Ishikawa (cell line): ENCODE results near the gene GTPBP10.

ENCODE experiments used
- CEBPB ChIP-seq: IDR thresholded peaks from 2 replicates; pipeline ENCODE4 v1.6.1; 2012
- CREB1 ChIP-seq: IDR thresholded peaks from 2 replicates; pipeline ENCODE4 v1.6.1; 2012; ENCODE audit warnings: low read depth
- EGR1 ChIP-seq: IDR thresholded peaks from 2 replicates; pipeline ENCODE4 v1.6.1; 2012
- EP300 ChIP-seq: IDR thresholded peaks from 2 replicates; pipeline ENCODE4 v1.6.1; 2012; ENCODE audit warnings: borderline replicate concordance
- FOXM1 ChIP-seq: IDR thresholded peaks from 2 replicates; pipeline ENCODE4 v1.6.1; 2012; ENCODE audit warnings: low read depth, borderline replicate concordance
- MAX ChIP-seq: IDR thresholded peaks from 2 replicates; pipeline ENCODE4 v1.6.1; 2012
- NFIC ChIP-seq: IDR thresholded peaks from 2 replicates; pipeline ENCODE4 v1.6.1; 2012
- RAD21 ChIP-seq: IDR thresholded peaks from 2 replicates; pipeline ENCODE4 v1.6.1; 2012; ENCODE audit warnings: low read depth
- REST ChIP-seq: IDR thresholded peaks from 2 replicates; pipeline ENCODE4 v1.6.1; 2012; ENCODE audit warnings: low read depth, mild to moderate bottlenecking
- TAF1 ChIP-seq: IDR thresholded peaks from 2 replicates; pipeline ENCODE4 v1.6.1; 2012; ENCODE audit warnings: low read depth, mild to moderate bottlenecking
- TCF12 ChIP-seq: IDR thresholded peaks from 2 replicates; pipeline ENCODE4 v1.6.1; 2012; ENCODE audit warnings: low read depth
- TEAD4 ChIP-seq: IDR thresholded peaks from 2 replicates; pipeline ENCODE4 v1.6.1; 2012
- USF1 ChIP-seq: IDR thresholded peaks from 2 replicates; pipeline ENCODE4 v1.6.1; 2012
- YY1 ChIP-seq: IDR thresholded peaks from 2 replicates; pipeline ENCODE4 v1.6.1; 2012; ENCODE audit warnings: low read depth
- ZBTB7A ChIP-seq: IDR thresholded peaks from 2 replicates; pipeline ENCODE4 v1.6.1; 2012; ENCODE audit warnings: low read depth

The GTPBP10 gene

GRCh38 chr7:90346336-90347125, at the start of gene GTPBP10:
GTPBP10 (plus strand) TSS chr7:90346716; CDS start chr7:90346742, 26 bp downstream.
- TF ChIP-seq TAF1 (peak; percentile 84), FOXM1 (0 out of 2 replicates have a peak, but pooled peaks have one; percentile 7), CREB1 (peak; percentile 96), EGR1 (peak; percentile 96), YY1 (peak; percentile 76), CEBPB (no peak), RAD21 (0 out of 2 replicates have a peak, but pooled peaks have one; percentile 1), USF1 (peak; percentile 45; the same call in 1 of the 2 replicates), TEAD4 (no peak), MAX (peak; percentile 81), TCF12 (0 out of 2 replicates have a peak, but pooled peaks have one; percentile 26)

- no peak for TF ChIP-seq MAX
- TF ChIP-seq USF1, result no peak
- no peak for TF ChIP-seq TEAD4
- TF ChIP-seq RAD21, result peak; percentile 70
- TF ChIP-seq EGR1, result no peak
- TF ChIP-seq TAF1, result no peak
- no peak for TF ChIP-seq NFIC
- TF ChIP-seq ZBTB7A, result no peak
- TF ChIP-seq CEBPB, result no peak
Observed at GRCh38 chr7:90298145-90299038, 48.1 kb upstream of the GTPBP10 start.

GRCh38 chr7:90303241-90303640, 43.3 kb upstream of the GTPBP10 start:
- TF ChIP-seq CREB1 (no peak), USF1 (no peak), FOXM1 (no peak), NFIC (no peak), RAD21 (no peak), YY1 (no peak), ZBTB7A (no peak), TAF1 (no peak), EP300 (no peak), EGR1 (no peak), REST (no peak), TEAD4 (no peak)

- TF ChIP-seq RAD21 (no peak), CREB1 (no peak), NFIC (no peak), YY1 (no peak), EGR1 (no peak), ZBTB7A (no peak), USF1 (no peak), MAX (no peak), EP300 (no peak), REST (no peak), TAF1 (no peak), TCF12 (no peak), CEBPB (no peak), TEAD4 (no peak), FOXM1 (no peak)
Observed at GRCh38 chr7:90309872-90310271, 36.6 kb upstream of the GTPBP10 start.
